Measurements from ENCODE around the gene PHLDB1. TPM values are rescaled to one million over a fixed set of nuclear protein-coding genes. Genes with fewer than 3 reads are reported as not detected.
A peak's percentile ranks its signal among the peaks of the same experiment; 100 is the strongest.
"Not testable (repeated sequence)": the region's sequence is repeated elsewhere in the genome, so short reads cannot be mapped to it uniquely, and the experiment has no call there.

The PHLDB1 gene
- polyA plus RNA-seq, 1 donor (not counting 4 experiments of a cell fraction or from before 2014, with no cell fraction given) = 35.0 TPM

- Histone ChIP-seq H2AFZ (ENCODE audit: control insufficient read depth, low read length) (no peak overlapping the region), H3K9ac (ENCODE audit: control insufficient read depth, extremely low read depth, insufficient read depth, low read length) (no peak overlapping the region), H3K4me2 (ENCODE audit: control insufficient read depth, extremely low read depth, insufficient read depth, low read depth, low read length) (no peak overlapping the region), H3K9me3 (ENCODE audit: control insufficient read depth, low read depth, low read length) (no peaks in the 10 kb centered on the region), H3K27ac (ENCODE audit: control insufficient read depth, insufficient read depth, low read length) (no peak overlapping the region), H4K20me1 (ENCODE audit: control insufficient read depth, extremely low read depth, insufficient read depth, low read length) (no peaks in the 10 kb centered on the region), H3K79me2 (ENCODE audit: control insufficient read depth, insufficient read depth, low read length) (no peaks in the 10 kb centered on the region), H3K4me1 (ENCODE audit: control insufficient read depth, extremely low read depth, insufficient read depth, low read length) (no peaks in the 10 kb centered on the region), H3K27me3 (ENCODE audit: control insufficient read depth, extremely low read depth, insufficient read depth, low read length) (no peaks in the 10 kb centered on the region), H3K4me3 (ENCODE audit: control insufficient read depth in 2 of 3, extremely low read depth in 1 of 3, insufficient read depth in 2 of 3, low read depth in 1 of 3, low read length in 3 of 3) (no peak overlapping the region), H3K36me3 (ENCODE audit: control insufficient read depth in 2 of 2, extremely low read depth in 1 of 2, insufficient read depth in 2 of 2, low read length in 2 of 2) (peaks cover 0 to 3% of the 10 kb centered on the region in 2 experiments), H3K9me1 (ENCODE audit: control insufficient read depth, extremely low read depth, insufficient read depth, low read length) (no peaks in the 10 kb centered on the region)
- no peak for TF ChIP-seq CTCF (optimal IDR thresholded peaks at IDR 0.05 in 1 of 3, IDR thresholded peaks at IDR 0.05 in 1 of 3, conservative IDR thresholded peaks at IDR 0.05 in 1 of 3; ENCODE audit: extremely low read depth in 1 of 3, insufficient read depth in 2 of 3, low read length in 3 of 3)
- TF ChIP-seq EZH2 (IDR thresholded peaks at IDR 0.05; ENCODE audit: low read length) = no peak
- FAIRE-seq (no peak), DNase-seq (ENCODE audit: low read depth, low spot score) (no peak)
- dilution Hi-C loops (cut with MboI; ENCODE audit: extremely low pct_ligation_motif_present, low sequenced_read_pairs) = no loop called here
Observed at GRCh38 chr11:118610225-118610772, 2.9 kb downstream of the PHLDB1 start.

- dilution Hi-C loops (cut with MboI; ENCODE audit: extremely low pct_ligation_motif_present, low sequenced_read_pairs) = no loop called here
- Histone ChIP-seq H3K9ac (ENCODE audit: control insufficient read depth, extremely low read depth, insufficient read depth, low read length) (no peak overlapping the region), H3K4me2 (ENCODE audit: control insufficient read depth, extremely low read depth, insufficient read depth, low read depth, low read length) (no peak overlapping the region), H3K36me3 (ENCODE audit: control insufficient read depth in 2 of 2, extremely low read depth in 1 of 2, insufficient read depth in 2 of 2, low read length in 2 of 2) (peaks cover 0 to 3% of the 10 kb centered on the region in 2 experiments), H3K9me1 (ENCODE audit: control insufficient read depth, extremely low read depth, insufficient read depth, low read length) (no peaks in the 10 kb centered on the region), H3K9me3 (ENCODE audit: control insufficient read depth, low read depth, low read length) (no peaks in the 10 kb centered on the region), H4K20me1 (ENCODE audit: control insufficient read depth, extremely low read depth, insufficient read depth, low read length) (no peaks in the 10 kb centered on the region), H2AFZ (ENCODE audit: control insufficient read depth, low read length) (no peak overlapping the region), H3K4me1 (ENCODE audit: control insufficient read depth, extremely low read depth, insufficient read depth, low read length) (peaks cover 4% of the 10 kb centered on the region), H3K79me2 (ENCODE audit: control insufficient read depth, insufficient read depth, low read length) (no peaks in the 10 kb centered on the region), H3K27me3 (ENCODE audit: control insufficient read depth, extremely low read depth, insufficient read depth, low read length) (no peaks in the 10 kb centered on the region), H3K4me3 (ENCODE audit: control insufficient read depth in 2 of 3, extremely low read depth in 1 of 3, insufficient read depth in 2 of 3, low read depth in 1 of 3, low read length in 3 of 3) (no peak overlapping the region), H3K27ac (ENCODE audit: control insufficient read depth, insufficient read depth, low read length) (no peak overlapping the region)
- no peak for DNase-seq (ENCODE audit: low read depth, low spot score)
- no peak for TF ChIP-seq EZH2 (IDR thresholded peaks at IDR 0.05; ENCODE audit: low read length)
- TF ChIP-seq CTCF (optimal IDR thresholded peaks at IDR 0.05 in 1 of 3, IDR thresholded peaks at IDR 0.05 in 1 of 3, conservative IDR thresholded peaks at IDR 0.05 in 1 of 3; ENCODE audit: extremely low read depth in 1 of 3, insufficient read depth in 2 of 3, low read length in 3 of 3) = peak; percentile 52 to 81 (median 73)
- FAIRE-seq = no peak
Observed at GRCh38 chr11:118610773-118611432, 3.5 kb downstream of the PHLDB1 start.

- dilution Hi-C loops (cut with MboI; ENCODE audit: extremely low pct_ligation_motif_present, low sequenced_read_pairs); H4K20me1 ChIP-seq (ENCODE audit: control insufficient read depth, extremely low read depth, insufficient read depth, low read length); H3K9ac ChIP-seq (ENCODE audit: control insufficient read depth, extremely low read depth, insufficient read depth, low read length); H3K9me1 ChIP-seq (ENCODE audit: control insufficient read depth, extremely low read depth, insufficient read depth, low read length); H3K36me3 ChIP-seq (ENCODE audit: control insufficient read depth in 2 of 2, extremely low read depth in 1 of 2, insufficient read depth in 2 of 2, low read length in 2 of 2); H3K4me3 ChIP-seq (ENCODE audit: control insufficient read depth in 2 of 3, extremely low read depth in 1 of 3, insufficient read depth in 2 of 3, low read depth in 1 of 3, low read length in 3 of 3); H3K27ac ChIP-seq (ENCODE audit: control insufficient read depth, insufficient read depth, low read length); H3K4me1 ChIP-seq (ENCODE audit: control insufficient read depth, extremely low read depth, insufficient read depth, low read length); H3K79me2 ChIP-seq (ENCODE audit: control insufficient read depth, insufficient read depth, low read length); H3K4me2 ChIP-seq (ENCODE audit: control insufficient read depth, extremely low read depth, insufficient read depth, low read depth, low read length); H3K27me3 ChIP-seq (ENCODE audit: control insufficient read depth, extremely low read depth, insufficient read depth, low read length); H2AFZ ChIP-seq (ENCODE audit: control insufficient read depth, low read length); FAIRE-seq; DNase-seq (ENCODE audit: low read depth, low spot score); H3K9me3 ChIP-seq (ENCODE audit: control insufficient read depth, low read depth, low read length): not testable (repeated sequence)
Observed at GRCh38 chr11:118611433-118611795, 4.0 kb downstream of the PHLDB1 start.

All from keratinocyte (primary cell).